Colonic mucosa (tissue), 4 donors: Measurements from ENCODE around the gene DEFB129. TPM values are rescaled to one million over a fixed set of nuclear protein-coding genes. Genes with fewer than 3 reads are reported as not detected.

Experiments used
- DNase-seq: peaks from one replicate; pipeline ENCODE4 v3.0.0-alpha.2; 2020
- H3K27ac ChIP-seq: fragments of 200-600 bp; one replicate; pipeline ENCODE4 v1.8.0; 2021
- H3K27me3 ChIP-seq: fragments of 200-600 bp; one replicate; pipeline ENCODE4 v1.8.0; 2021
- H3K36me3 ChIP-seq: fragments of 200-600 bp; one replicate; pipeline ENCODE4 v1.8.0; 2021
- H3K4me1 ChIP-seq: fragments of 200-600 bp; one replicate; pipeline ENCODE4 v1.8.0; 2021; ENCODE audit warnings: mild to moderate bottlenecking
- H3K4me3 ChIP-seq: fragments of 200-600 bp; one replicate; pipeline ENCODE4 v1.8.0; 2021
- H3K9ac ChIP-seq, 2 donors: one replicate each; pipeline ENCODE4 v1.7.0; 2013; ENCODE audit warnings: control low read depth in 2 of 2, low read depth in 2 of 2, low read length in 2 of 2
- H3K9me3 ChIP-seq: fragments of 200-600 bp; one replicate; pipeline ENCODE4 v1.8.0; 2021
- intact Hi-C: fragments of 100-400 bp; cut with DNase I; formaldehyde crosslinking; loops from one replicate; pipeline ENCODE4 v1.14.1; 2022
- total RNA-seq, 2 donors: library from RNA; stranded (reverse); fragmentation: NEBNext Ultra II Directional in 1 of 2; extraction: Animal tissue kit (Norgen Biotek cat#: 25700) in 1 of 2; gene quantifications; one replicate each; pipeline ENCODE4 v1.2.1, GENCODE V29; 2021
- TF ChIP-seq, protein P1 (sequence below): fragments of 200-600 bp; IDR thresholded peaks from one replicate; pipeline ENCODE4 v1.8.0; 2022; ENCODE audit warnings: antibody characterized with exemption, mild to moderate bottlenecking
- donor health status: healthy.
- donor health status: DM: no; HTN: no; CAD: no.
- donor health status: DM: no; HTN: no; CAD: no.

DEFB129 gene, protein sequence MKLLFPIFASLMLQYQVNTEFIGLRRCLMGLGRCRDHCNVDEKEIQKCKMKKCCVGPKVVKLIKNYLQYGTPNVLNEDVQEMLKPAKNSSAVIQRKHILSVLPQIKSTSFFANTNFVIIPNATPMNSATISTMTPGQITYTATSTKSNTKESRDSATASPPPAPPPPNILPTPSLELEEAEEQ
- total RNA-seq, result not detected

DNA sequence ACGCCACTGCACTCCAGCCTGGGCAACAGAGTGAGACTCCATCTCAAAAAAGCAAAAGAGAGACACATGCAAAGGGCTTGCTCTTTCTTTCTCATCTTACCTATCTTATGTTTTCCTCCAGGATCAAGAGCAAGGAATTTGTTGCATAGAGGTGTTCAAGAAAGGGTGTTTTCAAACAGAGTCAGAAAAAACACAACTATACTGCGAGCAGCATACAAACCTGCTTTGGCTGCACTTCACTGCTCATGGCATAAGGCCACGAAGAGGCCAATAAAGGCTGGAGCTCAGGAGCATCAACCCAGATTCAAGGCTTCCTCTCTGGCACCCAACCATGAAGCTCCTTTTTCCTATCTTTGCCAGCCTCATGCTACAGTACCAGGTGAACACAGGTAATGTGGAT, at the start of gene DEFB129:
DEFB129 (plus strand) TSS at position 301 of the 400 bp plus-strand sequence; CDS start at position 332, 31 bp downstream.
- H3K4me3 ChIP-seq, result no peak within 1 kb of the TSS
- H3K4me1 ChIP-seq, result no peaks in the 10 kb centered on the region
- no peaks in the 10 kb centered on the region for H3K36me3 ChIP-seq
- no peaks in the 10 kb centered on the region for H3K27me3 ChIP-seq
- DNase-seq, result no peak
- intact Hi-C loops, result no loop called here
- no peaks in the 10 kb centered on the region for H3K9me3 ChIP-seq
- H3K27ac ChIP-seq, result no peak within 1 kb of the TSS
- TF ChIP-seq, protein P1, sequence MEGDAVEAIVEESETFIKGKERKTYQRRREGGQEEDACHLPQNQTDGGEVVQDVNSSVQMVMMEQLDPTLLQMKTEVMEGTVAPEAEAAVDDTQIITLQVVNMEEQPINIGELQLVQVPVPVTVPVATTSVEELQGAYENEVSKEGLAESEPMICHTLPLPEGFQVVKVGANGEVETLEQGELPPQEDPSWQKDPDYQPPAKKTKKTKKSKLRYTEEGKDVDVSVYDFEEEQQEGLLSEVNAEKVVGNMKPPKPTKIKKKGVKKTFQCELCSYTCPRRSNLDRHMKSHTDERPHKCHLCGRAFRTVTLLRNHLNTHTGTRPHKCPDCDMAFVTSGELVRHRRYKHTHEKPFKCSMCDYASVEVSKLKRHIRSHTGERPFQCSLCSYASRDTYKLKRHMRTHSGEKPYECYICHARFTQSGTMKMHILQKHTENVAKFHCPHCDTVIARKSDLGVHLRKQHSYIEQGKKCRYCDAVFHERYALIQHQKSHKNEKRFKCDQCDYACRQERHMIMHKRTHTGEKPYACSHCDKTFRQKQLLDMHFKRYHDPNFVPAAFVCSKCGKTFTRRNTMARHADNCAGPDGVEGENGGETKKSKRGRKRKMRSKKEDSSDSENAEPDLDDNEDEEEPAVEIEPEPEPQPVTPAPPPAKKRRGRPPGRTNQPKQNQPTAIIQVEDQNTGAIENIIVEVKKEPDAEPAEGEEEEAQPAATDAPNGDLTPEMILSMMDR, result no peak
- no peak within 1 kb of the TSS for H3K9ac ChIP-seq

DNA sequence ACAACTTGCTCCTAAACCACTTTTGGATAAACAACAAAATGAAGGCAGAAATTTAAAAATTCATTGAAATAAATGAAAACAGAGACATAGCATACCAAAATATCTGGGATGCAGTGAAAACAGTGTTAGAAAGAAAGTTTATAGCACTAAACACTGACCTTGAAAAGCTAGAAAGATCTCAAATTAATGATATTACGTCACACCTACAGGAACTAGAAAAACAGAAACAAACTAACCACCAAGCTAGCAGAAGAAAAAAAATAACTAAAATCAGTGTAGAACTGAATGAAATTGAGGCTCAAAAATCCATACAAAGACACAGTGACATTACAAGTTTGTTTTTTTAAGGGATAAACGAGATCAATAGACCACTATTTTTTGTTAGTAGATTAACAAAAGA, 42.8 kb upstream of the DEFB129 start:
- Histone ChIP-seq H3K36me3 (no peaks in the 10 kb centered on the region), H3K27me3 (no peaks in the 10 kb centered on the region), H3K9ac (no peak overlapping the region), H3K4me1 (no peaks in the 10 kb centered on the region), H3K9me3 (no peaks in the 10 kb centered on the region), H3K27ac (no peak overlapping the region), H3K4me3 (no peak overlapping the region)
- no peak for DNase-seq
- TF ChIP-seq, protein P1, result no peak
- intact Hi-C loops, result no loop called here

DNA sequence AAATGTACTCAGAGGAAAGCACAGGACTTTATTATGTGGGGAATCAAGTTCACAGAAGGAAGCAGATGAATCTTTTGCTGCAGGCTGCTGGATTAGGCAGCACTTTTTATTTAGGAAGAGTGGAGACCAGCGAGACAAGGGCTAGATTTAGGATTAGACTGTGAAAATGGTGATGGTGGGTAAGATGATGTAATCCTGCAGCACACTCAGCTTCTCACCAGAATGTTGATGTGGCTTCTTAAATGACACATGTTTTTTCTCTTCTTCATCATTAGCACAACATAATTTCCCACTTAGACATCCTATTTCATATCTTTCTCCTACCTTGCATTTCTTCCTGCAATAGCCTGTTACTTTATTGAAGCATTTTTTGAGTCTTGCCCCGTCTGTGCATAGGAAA, 39.3 kb upstream of the DEFB129 start:
- TF ChIP-seq, protein P1, result no peak
- no peaks in the 10 kb centered on the region for H3K4me1 ChIP-seq
- H3K9me3 ChIP-seq, result no peaks in the 10 kb centered on the region
- no peak overlapping the region for H3K9ac ChIP-seq
- H3K27me3 ChIP-seq, result no peaks in the 10 kb centered on the region
- intact Hi-C loops, result no loop called here
- no peaks in the 10 kb centered on the region for H3K36me3 ChIP-seq
- no peak for DNase-seq
- H3K27ac ChIP-seq, result no peak overlapping the region
- no peak overlapping the region for H3K4me3 ChIP-seq

DNA sequence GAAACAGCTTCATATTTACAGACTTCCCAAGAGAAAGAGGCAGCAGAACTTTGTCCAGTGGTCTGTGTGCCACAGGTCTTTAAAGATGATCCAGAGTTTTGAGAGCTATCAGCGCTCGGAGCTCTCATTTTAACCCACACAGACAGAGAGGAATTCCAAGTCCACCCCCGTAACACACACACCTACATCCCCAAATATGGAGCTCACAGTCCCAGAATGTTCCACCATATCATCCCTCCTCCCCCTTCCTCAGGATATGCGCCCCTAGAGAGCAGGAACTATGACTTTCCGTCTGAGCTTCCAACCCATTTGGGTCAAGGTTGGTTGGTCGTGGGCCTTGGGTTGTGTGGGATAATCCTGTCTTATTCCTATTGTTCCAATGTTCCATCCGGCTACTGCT, 37.4 kb upstream of the DEFB129 start, which contains the start of gene DEFB128:
DEFB128 (minus strand) TSS at position 101 of the 400 bp plus-strand sequence; CDS start at position 13, 88 bp downstream.
- Histone ChIP-seq H3K27me3 (no peaks in the 10 kb centered on the region), H3K4me1 (no peaks in the 10 kb centered on the region), H3K36me3 (no peaks in the 10 kb centered on the region), H3K9me3 (no peaks in the 10 kb centered on the region), H3K4me3 (no peak within 1 kb of the TSS), H3K9ac (no peak within 1 kb of the TSS), H3K27ac (no peak within 1 kb of the TSS)
- no peak for DNase-seq
- intact Hi-C loops, result no loop called here
- TF ChIP-seq, protein P1, result no peak

DNA sequence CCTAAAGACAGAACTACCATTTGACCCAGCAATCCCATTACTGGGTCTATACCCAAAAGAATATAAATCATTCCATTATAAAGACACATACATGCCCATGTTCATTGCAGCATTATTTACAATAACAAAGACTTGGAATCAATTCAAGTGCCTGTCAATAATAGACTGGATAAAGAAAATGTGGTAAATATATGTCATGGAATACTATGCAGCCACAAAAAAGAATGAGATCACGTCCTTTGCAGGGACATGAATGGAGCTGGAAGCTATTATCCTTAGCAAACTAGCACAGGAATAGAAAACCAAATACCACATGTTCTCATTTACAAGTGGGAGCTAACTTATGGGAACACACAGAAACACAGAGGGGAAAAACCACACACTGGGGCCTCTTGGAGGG, 28.8 kb upstream of the DEFB129 start:
- Histone ChIP-seq H3K9me3 (no peaks in the 10 kb centered on the region), H3K4me3 (no peak overlapping the region), H3K27me3 (no peaks in the 10 kb centered on the region), H3K4me1 (no peaks in the 10 kb centered on the region), H3K27ac (no peak overlapping the region), H3K9ac (no peak overlapping the region), H3K36me3 (no peaks in the 10 kb centered on the region)
- DNase-seq, result no peak
- intact Hi-C loops, result no loop called here
- TF ChIP-seq, protein P1, result no peak
